GM21360 (cell line): Measurements from ENCODE around the gene GNPAT.

ENCODE experiments used
- ATAC-seq: cut with Tn5 transposase; IDR thresholded peaks from one replicate; pipeline ENCODE4 v1.9.1; 2021; ENCODE audit warnings: mild to moderate bottlenecking, moderate library complexity; ENCODE audit not compliant: unreplicated experiment

Gene GNPAT

GRCh38 chr1:231240883-231241735 lies at the start of gene GNPAT:
TSS of gene GNPAT (plus strand) at chr1:231241212. CDS start at chr1:231241379, 167 bp downstream.
- peak; percentile 89 for ATAC-seq

DNA sequence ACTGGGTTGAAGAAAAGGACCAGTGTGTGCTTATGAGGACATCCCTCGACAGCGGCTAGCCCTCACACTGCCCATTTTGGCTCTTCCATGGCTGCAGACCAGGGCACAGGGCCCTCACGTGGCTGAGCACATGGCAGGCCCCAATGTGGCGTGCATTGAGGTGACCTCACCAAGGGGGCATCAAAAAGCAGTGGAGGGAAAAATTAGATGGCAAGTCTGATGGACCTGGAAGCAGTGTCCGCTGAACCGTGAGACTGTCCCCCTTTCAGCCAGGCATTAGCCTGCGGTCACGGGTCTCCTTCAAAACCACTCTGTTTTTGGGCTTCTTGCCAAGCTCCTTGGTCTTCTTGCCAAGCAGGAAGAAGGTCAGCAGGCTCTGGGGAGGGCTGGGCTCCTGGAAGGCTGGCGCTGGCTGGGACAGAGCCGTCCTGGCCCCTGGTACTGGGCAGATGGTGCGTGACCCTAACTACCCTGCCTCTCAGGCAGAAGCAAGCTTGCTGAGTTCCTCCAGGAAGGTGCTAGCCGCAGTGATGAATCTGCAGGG lies 48.3 kb upstream of the GNPAT start:
- no peak for ATAC-seq

- ATAC-seq, result no peak
These were observed 47.2 kb upstream of the GNPAT start for GRCh38 chr1:231193710-231194340.

- ATAC-seq, result no peak
These were observed 46.6 kb upstream of the GNPAT start for GRCh38 chr1:231194476-231194842.

DNA sequence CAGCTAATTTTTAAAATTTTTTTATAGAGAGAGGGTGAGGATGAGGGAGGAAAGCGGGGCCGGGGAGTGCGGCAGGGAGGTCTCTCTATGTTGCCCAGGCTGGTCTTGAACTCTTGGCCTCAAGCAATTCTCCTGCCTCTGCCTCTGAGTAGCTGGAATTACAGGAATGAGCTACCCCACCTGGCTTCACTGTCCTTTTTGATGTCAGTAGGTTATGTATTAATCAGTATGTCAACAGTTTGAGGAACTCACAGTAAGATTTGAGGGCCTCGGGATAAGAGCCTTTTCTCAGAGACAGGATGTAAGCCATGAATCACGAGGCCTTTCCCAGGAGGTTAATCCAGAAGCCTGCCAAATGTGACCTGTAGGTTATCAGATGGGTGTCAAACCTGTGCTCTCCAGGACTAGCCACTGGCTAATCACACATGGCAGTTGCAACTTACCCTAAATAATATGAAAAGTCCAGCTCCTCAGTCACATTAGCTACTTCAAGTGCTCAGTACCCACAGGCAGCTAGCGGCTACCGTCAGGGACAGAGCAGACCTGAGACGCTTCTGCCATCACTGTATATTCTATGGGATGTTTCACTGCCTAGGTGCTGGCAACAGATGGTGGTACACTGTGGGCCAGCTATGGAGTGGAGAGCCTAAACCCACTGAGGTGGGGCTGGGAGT lies 46.0 kb upstream of the GNPAT start:
- no peak for ATAC-seq

- no peak for ATAC-seq
These were observed 44.7 kb upstream of the GNPAT start for GRCh38 chr1:231196307-231196706.

DNA sequence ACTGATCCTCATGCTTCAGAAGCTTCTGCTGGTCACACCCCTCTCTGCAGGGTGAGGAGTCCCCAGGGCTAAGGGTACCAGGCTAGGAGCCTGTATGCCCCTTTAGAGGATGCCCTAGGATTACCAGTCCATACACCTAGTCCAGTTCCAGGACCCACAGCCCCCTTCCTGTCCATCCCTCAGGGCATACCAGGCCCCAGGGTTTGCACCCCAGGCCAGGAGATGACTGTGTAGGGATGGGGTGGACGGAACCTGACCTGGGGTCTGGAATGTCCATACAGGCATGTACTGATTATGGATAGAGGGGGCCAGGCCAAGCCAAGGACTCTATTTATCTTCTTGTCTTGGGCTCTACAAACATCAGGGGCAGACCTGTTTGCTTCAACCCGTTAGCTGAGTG lies 44.3 kb upstream of the GNPAT start:
- ATAC-seq, result no peak

- no peak for ATAC-seq
These were observed 41.1 kb upstream of the GNPAT start for GRCh38 chr1:231199868-231200267.

DNA sequence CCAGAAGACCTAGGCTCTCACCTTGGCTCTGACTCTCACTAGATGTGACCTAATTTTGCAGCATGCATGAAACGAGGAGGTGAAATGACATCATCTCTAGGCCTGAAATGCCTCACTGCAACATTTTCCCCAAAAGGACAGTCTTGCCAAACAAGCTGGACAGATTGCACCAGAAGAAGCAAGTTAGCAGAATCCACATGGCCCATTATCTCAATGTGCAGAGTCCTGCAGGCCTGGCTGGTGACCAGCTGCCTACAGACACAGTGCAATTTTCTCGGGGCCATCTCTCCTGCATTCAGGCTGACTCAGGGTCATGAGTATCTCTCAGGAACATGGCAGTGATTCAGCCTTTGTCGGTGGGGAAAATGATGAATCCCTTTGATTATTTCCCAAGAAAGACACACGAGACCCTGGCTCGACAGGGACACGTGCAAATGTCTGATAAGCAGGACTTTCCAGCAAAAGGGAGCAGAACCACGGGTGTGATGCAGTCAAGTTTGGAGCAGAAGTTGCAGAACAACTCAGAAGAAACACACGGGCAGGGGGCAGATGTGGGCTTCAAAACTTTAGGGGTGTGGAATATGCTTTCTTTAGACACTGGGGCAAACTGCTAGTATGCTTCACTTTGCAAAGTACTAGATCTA lies 40.5 kb upstream of the GNPAT start:
- ATAC-seq, result no peak

DNA sequence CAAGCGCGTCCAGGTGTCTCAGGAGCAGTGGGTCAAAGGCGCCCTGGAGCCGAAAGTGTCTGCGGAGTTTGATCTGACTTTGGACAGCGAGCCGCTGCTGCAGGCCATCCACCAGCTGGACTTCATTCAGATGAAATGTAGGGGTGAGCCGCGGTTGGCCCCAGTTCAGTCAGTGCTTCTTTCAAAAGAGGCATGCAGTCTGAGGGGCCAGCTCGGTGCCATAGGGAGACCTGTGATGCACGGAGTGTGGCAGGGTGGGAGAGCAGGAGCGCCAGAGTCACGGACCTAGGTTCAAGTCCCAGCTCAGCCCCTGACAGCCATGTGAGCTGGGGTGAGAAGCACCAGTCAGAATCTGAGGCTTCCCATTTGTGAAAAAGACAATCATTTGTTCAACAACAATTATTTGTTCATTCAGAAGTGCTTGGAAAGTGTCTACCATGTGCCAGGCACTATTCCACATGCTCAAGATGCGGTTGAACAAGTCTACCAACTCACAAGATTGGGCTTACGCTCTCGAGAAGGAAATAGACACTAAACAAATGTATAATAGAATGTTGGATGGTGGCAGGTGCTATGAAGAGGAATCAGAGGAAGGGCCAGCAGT lies 39.5 kb upstream of the GNPAT start:
- no peak for ATAC-seq

DNA sequence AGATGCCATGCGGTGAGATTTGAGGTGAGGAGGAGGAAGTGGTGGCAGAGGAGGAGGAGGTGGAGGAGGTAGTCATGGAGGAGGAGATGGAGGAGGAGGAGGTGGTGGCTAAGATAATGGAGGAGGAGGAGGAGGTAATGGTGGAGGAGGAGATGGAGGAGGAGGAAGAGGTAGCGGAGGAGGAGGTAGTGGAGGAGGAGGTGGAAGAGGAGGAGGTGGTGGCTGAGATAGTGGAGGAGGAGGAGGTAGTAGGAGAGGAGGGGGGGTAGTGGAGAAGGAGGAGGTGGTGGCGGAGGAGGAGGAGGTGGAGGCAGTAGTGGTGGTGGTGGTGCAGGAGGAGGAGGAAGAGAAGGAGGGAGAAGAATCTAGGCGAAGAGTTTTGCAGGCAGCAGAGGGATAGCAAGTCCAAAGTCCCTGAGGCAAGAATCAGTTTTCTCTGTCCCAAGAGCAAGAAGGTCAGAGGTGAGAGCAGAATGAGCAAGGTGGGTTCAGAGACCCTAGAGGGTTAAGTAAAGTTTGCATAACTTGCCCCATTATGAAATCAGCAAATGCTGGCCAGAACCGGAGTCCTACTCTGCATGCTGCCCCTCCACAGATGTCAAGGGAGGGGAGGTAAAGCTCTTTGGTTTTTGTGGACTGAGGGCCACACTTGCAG lies 38.9 kb upstream of the GNPAT start:
- ATAC-seq, result no peak

GRCh38 chr1:231203259-231204057 lies 37.6 kb upstream of the GNPAT start:
- ATAC-seq, result no peak

- no peak for ATAC-seq
These were observed 34.2 kb upstream of the GNPAT start for GRCh38 chr1:231206856-231207255.

DNA sequence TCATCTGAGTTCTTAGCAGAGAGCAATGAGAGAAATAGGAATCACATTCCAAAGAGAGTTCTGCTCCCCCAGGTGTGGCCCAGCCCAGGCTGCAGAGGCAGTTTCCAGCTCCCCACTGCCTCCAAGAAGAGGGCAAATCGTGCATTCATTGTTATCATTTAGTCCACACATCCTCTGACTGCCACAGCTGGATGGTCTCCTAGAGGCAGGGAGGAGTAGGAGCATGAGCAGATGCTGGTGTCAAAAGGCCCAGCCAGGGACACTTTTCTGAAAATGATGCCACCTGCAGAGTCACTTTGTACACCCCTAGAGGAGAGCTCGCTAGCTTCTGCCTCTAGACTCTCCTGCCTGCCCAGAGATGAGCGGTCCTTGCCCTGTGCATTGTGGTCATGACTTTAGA lies 33.6 kb upstream of the GNPAT start:
- no peak for ATAC-seq

DNA sequence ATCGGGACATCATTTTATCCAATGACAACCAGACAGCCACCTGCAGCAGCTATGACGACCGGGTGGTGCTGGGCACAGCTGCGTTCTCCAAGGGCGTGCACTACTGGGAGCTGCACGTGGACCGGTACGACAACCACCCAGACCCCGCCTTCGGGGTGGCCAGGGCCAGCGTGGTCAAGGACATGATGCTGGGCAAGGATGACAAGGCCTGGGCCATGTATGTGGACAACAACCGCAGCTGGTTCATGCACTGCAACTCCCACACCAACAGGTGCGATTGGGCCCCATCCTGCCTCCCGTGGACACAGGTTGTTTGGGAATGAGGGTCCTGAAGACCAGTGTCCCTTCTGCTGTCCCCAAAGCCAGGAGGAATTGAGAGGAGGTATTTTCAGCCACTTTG lies 32.0 kb upstream of the GNPAT start:
- no peak for ATAC-seq

DNA sequence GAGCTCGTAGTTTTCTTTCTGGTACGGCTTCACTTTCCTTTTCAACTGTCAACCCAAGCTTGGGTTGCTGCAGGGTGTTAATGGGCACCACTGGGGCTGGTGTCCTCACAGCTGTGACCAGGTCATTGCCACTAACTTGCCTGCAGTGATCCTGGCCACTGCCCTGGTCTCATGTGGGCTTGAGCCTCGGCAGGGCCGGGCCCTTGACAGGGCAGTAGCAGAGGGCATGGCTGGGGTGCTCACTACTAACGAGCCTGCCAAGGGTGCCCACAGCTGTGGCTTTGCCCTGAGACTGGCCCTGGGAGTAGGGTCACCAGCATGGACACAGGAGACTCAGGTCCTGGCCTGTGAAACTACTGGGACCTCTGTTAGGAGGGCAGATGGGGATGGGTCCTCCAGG lies 31.5 kb upstream of the GNPAT start:
- ATAC-seq, result no peak

- no peak for ATAC-seq
These were observed 30.9 kb upstream of the GNPAT start for GRCh38 chr1:231210126-231210525.

- peak; percentile 92 for ATAC-seq
These were observed 29.8 kb upstream of the GNPAT start for GRCh38 chr1:231211005-231211857.
